CD4-positive, alpha-beta T cell treated with Interleukin-17A for 1 hour (primary cell): Measurements from ENCODE around the gene PTPRH.

ENCODE experiments used
- DNase-seq: peaks from one replicate; pipeline ENCODE4 v3.0.0-alpha.2; 2020

The PTPRH gene

GRCh38 chr19:55208880-55209692 lies at the start of gene PTPRH:
Gene PTPRH, minus strand, starts transcription at chr19:55209501. Its CDS starts 68 bp downstream, at chr19:55209433.
- DNase-seq, result no peak

GRCh38 chr19:55258476-55258827 lies 49.2 kb upstream of the PTPRH start:
- DNase-seq, result peak; percentile 54

- no peak for DNase-seq
Measured at GRCh38 chr19:55257461-55258420, 48.4 kb upstream of the PTPRH start.

GRCh38 chr19:55256562-55257460 lies 47.5 kb upstream of the PTPRH start:
- DNase-seq, result no peak

- peak; percentile 61 for DNase-seq
Measured at GRCh38 chr19:55255618-55256423, 46.5 kb upstream of the PTPRH start.

- no peak for DNase-seq
Measured at GRCh38 chr19:55254625-55254977, 45.3 kb upstream of the PTPRH start.

GRCh38 chr19:55253842-55254624 lies 44.7 kb upstream of the PTPRH start:
- DNase-seq, result peak; percentile 78

- no peak for DNase-seq
Measured at GRCh38 chr19:55252760-55253663, 43.7 kb upstream of the PTPRH start.

GRCh38 chr19:55251341-55252081 lies 42.2 kb upstream of the PTPRH start:
- DNase-seq, result peak; percentile 60

GRCh38 chr19:55250262-55251036 lies 41.1 kb upstream of the PTPRH start:
- no peak for DNase-seq

GRCh38 chr19:55249841-55250240 lies 40.5 kb upstream of the PTPRH start:
- no peak for DNase-seq

- no peak for DNase-seq
Measured at GRCh38 chr19:55248704-55249103, 39.4 kb upstream of the PTPRH start.

- DNase-seq, result no peak
Measured at GRCh38 chr19:55248166-55248675, 38.9 kb upstream of the PTPRH start.

- DNase-seq, result no peak
Measured at GRCh38 chr19:55247621-55248099, 38.4 kb upstream of the PTPRH start.

GRCh38 chr19:55246462-55247451 lies 37.5 kb upstream of the PTPRH start:
- no peak for DNase-seq

GRCh38 chr19:55245236-55245904 lies 36.1 kb upstream of the PTPRH start:
- no peak for DNase-seq
